GM18508 (cell line): ENCODE results near the gene SIPA1L3.
"Not testable (repeated sequence)": the region's sequence is repeated elsewhere in the genome, so short reads cannot be mapped to it uniquely, and the experiment has no call there.

ENCODE experiments used
- ATAC-seq: cut with Tn5 transposase; IDR thresholded peaks from one replicate; pipeline ENCODE4 v1.9.1; 2021; ENCODE audit warnings: moderate number of reproducible peaks; ENCODE audit not compliant: insufficient read depth, unreplicated experiment

Gene SIPA1L3

DNA sequence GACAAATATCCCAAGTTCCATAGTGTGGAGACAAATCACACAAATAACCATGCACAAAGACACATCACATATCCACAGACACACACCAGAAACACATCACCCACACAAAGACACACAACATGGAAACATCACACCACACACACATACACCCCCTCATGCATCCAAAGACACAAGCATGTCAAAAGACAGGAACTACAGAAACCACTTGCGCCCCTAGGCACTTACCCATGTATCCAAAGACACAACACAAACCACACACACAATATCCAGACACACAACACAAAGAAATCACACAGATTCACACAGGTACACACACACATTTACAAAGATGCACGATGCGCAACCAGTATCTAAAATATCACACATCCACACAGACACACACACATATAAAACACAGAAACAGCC, 316.1 kb downstream of the SIPA1L3 start:
- no peak for ATAC-seq

DNA sequence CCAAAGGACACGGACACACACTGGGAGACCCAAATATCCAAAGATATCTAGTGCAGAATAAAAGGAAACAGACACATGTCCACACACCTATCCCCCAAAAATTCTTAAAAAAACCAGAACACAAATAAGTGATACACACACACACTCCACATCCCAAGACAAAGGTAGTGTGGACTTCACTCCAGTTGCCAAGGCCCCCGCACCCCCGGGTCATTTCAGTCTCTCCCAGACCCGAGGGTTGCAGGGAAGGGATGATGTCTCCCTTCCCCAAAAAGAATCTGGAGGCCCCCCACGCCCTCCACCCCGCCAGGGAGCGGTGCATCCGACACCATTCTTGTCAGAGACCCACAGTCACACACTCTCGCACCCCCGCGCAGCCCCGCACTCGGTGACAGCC, 316.6 kb downstream of the SIPA1L3 start:
- ATAC-seq: no peak

DNA sequence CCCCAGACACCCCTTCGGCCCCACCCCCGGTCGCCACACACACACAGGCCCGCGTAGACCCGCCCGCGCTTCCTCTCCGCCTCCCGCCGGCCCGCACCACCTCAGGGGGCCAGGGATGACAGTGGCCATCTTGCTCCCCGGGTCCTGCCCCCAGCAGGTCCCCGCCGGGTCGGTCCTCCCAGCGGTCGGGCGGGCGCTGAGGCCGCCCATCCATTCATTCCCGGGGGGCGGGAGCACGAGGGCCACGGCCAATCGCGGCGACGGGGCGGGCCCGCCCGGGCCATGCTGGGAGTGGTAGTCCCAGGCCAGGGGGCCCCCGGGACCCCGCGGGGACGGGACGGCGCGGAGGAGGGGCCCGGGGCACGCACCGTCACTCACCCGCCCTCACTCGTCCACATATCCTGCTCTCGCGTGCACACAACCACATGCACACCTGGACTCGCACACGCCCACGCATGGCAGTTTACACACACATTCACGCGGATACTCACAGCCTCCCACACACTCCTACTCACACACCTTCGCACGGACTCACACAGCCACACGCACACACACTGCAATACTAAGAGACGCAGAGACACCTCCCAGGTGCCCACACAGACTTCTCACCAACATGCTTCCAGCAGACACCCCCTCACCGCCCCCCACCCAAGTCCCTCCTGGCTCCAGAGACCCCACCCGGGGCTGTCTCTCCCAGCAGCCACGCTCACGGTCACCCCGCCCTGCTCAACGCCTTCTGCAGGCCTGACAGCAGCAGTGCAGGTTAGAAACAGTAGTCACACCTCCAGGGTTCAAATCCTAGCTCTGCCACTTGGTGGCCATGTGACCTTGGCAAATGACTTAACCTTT, 317.2 kb downstream of the SIPA1L3 start, which contains the start of gene DPF1:
DPF1 (minus strand) TSS at position 209 of the 849 bp plus-strand sequence; CDS start at position 129, 80 bp downstream.
- ATAC-seq: no peak

DNA sequence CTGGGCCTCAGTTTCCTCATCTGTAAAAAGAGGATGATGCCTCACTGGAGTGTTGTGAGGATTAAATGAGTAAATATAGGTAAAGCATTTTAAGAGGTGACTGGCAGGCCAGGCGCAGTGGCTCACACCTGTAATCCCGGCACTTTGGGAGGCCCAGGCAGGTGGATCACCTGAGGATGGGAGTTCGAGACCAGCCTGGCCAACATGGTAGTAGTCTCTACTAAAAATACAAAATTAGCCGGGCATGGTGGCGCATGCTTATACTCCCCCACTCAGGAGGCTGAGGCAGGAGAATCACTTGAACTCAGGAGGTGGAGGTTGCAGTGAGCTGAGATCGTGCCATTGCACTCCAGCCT, 317.8 kb downstream of the SIPA1L3 start:
- ATAC-seq: not testable (repeated sequence)

DNA sequence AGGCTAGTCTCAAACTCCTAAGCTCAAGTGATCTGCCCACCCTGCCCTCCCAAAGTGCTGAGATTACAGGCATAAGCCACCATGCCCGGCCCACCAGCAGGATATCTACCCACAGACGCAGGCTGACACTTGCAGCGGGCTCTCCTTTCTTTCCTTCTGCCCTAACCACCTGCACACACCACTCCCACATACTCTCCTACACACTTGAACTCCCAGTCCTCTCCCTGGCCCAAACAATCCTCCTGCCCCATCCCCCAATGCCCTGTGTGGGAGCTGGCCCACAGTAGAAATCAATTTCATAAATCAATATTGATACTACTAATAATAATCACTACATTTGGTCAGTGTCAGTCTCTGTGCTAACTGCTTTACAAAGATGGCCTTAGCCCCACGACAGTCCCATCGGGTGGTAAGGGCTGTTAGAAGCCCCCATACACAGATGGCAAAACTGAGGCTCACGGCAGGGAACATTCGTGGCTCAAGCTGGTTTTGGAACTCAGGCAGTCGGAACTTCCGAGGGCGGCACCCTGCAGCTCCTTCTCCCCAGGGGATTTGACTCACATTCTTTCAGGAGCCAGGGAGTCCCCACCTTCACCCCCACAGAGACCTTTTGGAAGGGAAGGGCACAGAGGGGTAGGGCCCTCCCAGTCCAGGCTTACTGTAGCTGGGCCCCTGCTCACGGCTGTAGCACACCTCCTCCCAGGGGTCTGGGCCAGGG, 320.4 kb downstream of the SIPA1L3 start:
- no peak for ATAC-seq

DNA sequence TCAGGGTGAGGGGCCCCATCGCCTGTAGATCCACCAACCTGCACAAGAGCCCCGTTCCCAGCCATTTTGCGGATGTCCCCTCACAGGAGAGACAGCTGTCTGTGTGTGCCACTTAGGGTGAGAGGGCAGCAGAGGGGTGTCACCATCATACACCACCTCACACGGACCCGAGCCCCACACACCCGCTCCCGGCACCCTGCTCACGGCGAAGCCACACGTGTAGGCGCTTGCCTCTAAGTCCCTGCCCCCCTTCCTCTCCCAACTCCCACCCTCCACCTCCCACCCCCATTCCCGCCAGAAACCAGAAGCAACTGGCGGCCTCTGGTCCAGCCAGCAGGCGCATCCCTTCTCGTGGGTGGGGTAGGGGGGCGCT, 321.0 kb downstream of the SIPA1L3 start:
- no peak for ATAC-seq

DNA sequence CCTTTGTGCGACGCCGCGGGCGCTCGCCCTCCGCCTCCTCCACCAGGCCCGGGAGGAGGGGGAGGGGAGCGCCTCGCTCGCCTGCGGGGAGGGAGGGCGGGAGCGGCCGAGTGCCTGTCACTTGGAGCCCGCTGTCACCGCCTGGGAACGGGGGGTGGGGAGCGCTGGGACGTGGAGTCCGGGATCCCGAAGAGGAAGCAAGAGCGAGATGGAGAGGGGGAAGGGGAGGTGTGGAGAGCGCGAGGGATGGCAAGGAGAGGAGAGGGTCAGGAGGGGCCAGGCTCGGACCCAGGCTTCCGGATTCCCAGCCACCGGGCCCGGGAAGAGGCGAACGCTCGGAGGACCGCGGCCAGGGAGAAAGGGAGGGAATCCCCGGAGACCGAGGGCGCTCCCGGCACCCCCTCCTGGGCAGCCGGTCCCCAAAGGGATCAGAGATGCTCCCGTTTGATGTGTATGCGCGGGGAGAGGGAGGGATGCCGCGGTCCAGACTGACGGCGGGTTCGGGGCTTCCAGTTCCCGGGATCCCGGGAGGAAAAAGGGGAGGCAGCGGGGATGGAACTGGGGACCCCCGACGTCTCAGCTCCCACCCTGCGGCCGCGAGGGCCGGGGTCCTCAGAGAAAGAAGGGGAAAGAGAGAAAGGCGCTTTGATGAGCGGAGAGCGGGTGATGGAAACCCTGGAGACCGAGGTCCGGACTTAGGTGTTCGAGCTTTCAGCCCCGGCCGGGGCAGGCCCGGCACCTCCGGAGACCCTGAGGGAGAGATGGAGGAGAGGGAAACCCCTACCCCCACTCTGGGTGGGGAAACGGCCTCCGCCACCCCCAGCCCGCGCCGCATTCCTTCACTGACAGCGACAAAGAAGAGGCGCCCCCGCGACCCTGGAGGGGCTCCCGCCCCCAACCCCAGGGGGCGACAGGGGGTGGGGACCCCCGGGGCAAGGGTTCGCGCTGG, 321.8 kb downstream of the SIPA1L3 start:
- ATAC-seq: no peak

DNA sequence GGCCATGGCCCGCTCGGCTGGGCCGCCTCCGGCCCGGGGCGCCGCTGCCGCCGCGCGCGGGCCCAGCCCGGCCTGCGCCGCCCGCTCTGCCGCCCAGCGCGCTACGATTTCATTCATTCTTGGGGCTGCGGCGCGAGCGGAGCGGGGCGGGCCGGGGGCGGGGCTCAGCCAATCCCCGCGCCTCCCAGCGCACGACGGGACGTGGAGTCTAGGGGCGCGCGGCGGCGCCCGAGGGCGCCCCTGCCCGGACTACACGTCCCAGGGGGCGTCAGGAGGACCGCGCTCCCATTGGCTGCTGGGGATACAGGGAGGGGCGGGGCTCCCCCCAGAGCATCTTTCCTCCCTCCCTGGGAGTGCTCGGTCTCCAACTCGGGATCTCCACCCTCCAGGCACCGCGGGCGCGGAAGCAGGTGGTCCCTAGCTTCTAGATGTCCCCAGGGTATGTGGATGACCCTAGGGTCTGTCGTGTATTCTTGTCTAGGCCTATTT, 322.6 kb downstream of the SIPA1L3 start:
- no peak for ATAC-seq

DNA sequence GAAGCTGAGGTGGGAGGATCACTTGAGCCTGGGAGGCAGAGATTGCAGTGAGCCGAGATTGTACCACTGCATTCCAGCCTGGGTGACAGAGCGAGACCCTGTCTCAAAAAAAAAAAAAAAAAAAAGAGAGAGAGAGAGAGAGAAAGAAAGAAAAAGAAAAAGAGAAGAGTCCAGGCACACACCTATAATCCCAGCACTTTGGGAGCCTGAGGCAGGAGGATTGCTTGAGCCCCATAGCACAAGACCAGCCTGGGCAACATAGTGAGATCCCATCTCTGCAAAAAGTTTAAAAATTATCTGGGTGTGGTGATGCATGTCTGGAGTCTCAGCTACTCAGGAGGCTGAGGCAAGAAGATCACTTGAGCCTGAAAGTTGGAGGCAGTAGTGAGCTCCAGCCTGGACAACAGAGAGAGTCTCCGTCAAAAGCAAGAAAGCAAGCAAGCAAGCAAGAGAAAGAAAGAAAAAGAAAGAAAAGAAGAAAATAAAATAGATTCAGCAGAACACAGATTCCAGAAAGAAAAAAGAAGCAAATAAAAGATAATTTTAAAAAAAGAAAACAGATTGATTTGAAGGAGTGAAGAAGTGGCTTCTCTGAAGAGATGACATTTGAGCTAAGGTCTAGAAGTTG, 323.6 kb downstream of the SIPA1L3 start:
- not testable (repeated sequence) for ATAC-seq

DNA sequence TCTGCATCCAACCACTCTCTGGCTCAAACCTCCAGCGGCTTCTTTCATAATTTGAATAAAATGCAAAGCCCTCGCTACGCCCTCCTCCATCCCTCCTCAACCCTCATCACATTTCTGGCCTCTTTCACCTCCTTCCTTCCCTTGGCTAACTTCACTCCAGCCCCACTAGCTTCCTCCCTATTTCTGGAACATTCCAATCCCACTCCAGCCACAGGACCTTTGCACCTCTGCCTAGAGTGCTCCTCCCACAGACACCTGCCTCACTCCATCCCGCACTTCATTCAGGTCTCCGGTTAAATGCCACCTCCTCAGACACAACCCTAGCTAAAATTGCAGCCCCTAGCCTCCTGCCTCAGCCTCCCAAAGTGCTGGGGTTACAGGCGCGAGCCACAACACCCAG, 324.9 kb downstream of the SIPA1L3 start:
- no peak for ATAC-seq

DNA sequence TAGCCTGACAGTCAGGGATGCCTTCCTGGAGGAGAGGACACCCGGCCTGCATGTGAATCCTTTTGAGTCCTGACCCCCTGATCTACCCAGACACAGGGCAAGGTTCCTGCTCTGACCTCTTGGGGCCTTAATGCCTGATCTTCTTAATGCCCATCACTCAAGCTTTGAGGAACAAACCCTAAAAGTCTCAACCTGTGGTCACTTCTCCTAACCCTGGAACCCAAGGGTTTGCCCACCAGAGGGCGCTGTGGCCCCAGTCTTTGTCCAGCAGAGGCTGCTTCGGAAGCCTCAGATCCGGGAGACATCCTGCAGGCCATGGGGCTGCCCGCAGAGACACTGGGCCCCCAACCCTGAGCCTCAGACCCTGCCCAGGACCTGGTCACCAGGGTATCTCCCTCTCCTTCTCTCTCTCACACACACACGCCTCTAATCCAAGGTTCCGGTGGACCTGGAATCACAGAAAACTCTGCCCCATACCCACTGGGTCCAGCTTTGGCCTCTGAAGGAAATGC, 326.8 kb downstream of the SIPA1L3 start:
- no peak for ATAC-seq

DNA sequence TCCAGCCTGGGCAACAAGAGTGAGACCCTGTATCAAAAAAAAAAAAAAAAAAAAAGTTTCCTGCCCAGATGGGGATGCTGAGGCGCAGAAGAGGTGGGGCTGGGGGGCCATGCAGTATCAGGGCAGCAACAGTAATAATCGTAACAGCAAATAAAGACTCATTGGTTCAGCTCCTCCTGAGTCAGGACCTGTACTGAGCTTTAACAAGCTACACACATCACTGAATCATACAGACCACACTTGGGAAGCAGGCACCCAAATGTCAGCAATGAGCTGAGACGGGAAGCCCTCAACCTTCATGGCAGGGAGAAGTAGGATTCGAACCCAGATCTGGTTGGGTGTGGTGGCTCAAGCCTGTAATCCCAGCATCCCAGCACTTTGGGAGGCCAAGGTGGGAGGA, 327.6 kb downstream of the SIPA1L3 start:
- no peak for ATAC-seq

DNA sequence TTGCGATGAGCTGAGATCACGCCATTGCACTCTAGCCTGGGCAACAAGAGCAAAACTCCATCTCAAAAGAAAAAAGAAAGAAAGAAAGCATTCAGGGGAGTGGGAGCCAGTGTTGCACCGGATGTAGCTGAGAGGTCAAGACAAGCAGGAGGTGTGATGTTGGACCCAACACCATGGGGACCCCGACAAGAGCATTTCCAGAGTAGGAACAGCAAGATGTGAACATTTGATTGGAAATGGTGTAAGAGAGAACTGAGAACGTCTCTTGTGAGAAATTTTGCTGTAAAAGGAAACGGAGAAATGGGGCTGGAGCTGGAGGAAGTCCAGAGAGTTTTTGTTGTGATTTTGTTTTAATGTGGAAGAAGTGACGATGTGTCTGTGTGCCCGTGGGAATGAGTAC, 332.8 kb downstream of the SIPA1L3 start:
- ATAC-seq: no peak

DNA sequence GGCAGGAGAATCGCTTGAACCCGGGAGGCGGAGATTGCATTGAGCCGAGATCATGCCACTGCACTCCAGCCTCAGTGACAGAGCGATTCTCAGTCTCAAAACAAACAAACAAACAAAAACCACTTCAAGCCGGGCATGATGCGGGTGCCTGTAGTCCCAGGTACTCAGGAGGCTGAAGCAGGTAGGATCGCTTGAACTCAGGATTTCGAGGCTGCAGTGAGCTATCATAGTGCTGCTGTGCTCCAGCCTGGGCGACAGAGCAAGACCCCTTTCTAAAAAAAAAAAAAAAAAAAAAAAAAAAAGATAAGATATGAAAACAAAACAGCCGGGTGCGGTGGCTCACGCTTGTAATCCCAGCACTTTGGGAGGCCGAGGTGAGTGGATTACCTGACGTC, 336.3 kb downstream of the SIPA1L3 start:
- ATAC-seq: no peak

DNA sequence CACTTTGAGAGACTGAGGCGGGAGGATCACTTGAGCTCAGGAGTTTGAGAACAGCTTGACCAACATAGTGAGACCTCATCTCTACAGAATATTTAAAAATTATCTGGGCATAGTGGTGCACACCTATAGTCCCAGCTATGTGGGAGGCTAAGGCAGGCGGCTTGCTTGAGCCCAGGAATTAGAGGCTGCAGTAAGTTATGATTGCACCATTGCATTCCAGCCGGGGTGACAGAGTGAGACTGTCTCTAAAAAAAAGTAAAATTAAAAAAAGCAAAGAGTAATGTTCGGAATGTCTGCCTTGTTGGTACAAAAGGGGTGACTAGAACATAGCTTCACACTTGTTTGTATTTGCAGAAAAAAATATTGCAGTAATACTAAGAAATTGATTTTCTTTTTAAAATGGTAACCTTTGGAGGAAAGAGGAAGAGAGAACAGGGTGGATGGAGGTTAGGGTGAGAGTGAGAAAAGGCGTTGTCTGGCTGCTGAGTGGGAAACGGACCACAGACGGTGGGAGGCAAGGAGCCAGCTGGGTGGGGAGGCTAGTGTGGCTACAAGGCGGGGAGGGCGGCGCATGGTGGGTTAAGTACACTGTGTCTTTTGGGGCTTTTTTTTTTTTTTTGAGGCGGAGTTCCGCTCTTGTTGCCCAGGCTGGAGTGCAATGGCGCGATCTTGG, 339.0 kb downstream of the SIPA1L3 start:
- no peak for ATAC-seq

DNA sequence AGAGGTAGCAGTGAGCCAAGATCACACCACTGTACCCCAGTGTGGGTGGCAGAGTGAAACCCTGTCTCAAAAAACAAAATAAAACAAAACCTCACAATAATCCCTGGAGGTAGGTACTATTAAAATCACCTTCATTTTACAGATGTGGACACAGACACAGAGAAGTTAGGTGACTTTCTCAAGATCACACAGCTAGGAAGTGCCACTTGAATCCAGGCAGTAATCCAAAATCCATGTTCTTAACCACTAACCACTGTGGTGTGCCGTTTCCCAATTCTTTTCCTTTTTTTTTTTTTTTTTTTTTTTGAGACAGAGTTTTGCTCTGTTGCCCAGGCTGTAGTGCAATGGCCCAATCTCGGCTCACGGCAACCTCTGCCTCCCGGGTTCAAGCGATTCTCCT, 340.1 kb downstream of the SIPA1L3 start:
- no peak for ATAC-seq

DNA sequence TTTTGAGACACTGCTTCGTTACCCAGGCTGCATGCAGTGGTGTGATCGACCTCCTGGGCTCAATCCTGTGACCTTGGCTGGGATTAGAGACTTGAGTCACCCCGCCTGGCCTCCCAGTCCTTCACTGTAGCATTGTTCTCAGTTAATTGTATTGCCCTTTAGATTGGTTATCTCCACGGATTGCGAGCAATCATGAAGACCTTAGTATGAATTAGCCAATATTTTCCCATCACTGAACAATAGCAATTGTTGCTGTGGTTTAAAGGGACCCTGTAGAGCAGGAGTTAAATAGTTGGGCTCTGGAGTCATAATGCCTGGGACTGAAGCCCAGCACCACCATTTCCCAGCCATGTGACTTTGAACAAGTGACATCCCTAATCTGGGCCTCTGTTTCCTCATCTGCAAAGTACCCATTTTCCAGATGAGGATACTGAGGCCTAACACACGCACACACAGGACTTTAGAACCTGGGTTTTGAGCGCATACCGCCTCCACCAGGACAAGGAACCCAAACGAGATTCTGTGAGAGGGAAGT, 340.8 kb downstream of the SIPA1L3 start:
- no peak for ATAC-seq

DNA sequence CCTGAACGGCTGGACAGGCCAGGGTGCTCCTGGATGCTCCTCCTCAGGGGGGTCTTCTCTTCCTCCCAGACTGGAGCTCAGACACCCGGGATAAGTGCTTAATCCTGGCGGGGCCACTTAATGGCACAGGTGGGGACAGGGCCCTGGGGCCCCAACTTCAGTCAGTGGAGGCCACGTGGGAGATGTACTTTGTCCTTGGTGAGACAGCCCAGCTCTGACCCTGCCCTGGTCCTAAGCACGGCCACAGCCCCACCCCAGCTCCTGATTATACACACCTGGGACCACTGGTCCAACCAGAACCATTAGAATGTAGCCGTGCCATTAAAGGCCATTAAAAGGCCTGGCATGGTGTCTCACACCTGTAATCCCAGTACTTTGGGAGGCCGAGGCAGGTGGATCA, 341.4 kb downstream of the SIPA1L3 start:
- ATAC-seq: no peak

DNA sequence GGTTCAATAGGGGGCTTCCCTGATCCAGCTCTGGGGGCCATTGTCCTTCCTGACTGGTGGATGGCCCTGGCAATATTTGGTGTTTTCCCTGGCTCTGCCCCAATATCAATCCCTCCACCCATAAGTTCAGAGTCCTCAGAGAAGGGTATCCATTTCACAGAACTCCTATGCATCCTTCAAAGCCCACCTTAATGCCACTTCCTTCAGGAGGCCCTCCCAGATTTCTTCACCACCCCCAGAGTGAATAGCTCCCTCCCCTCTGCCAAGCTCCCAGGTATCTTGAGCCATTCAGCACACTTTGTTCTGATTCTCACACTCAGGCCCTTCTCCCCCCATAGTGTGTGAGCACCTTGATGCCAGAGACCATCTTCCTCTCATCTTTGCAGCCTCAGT, 343.4 kb downstream of the SIPA1L3 start:
- ATAC-seq: no peak
